SHP77 treated with DMSO at 0.1 percent for 48 hours (cell line): Measurements from ENCODE around the gene TRAIP.
A peak's percentile ranks its signal among the peaks of the same experiment; 100 is the strongest.

Source experiments
- DNase-seq: peaks from one replicate; lab custom pipeline; 2025; lab: John Stamatoyannopoulos, UW

Gene TRAIP

DNA sequence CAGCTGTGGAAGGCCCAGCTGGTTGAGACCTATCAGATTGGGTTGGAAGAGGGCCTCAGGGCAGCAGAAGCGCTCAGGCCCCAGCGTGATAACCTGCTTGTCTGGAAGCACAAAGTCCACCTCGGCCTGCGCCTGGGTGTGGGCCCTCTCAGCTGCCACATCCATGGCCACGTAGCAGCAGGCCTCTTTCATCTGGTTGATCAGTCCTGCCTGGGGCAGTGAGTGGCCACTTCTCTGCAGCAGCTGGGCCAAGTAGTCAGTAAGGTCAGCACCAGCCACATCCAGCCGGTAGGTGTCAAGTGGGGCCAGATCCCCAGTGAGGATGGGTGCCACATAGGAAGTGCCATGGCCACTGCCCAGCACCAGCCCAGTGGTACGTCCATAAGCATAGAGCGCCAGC lies 17.3 kb upstream of the TRAIP start:
- no peak for DNase-seq

DNA sequence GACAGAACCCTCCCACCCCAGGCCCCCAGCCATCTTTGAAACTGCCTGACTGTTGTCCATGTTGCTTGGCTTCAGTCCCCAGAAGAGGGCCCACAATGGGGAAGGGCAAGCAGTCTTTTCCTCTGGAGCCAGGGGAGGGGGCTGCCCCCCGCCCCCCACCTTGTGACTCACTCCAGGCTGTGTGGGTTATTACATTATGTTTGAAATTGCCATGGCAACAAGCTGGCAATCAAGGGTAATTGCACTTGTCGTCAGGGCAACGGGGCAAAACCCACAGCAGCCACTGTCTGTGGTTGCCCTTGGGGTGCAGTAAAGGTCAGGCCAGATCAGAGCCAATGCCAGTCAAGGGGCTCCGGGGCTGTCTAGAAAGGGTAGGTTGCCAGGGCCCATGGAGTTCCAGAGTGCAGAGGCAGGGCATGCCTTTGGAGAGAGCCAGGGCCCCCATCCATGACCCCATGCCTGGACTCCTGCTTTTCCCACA lies 16.5 kb upstream of the TRAIP start:
- no peak for DNase-seq

DNA sequence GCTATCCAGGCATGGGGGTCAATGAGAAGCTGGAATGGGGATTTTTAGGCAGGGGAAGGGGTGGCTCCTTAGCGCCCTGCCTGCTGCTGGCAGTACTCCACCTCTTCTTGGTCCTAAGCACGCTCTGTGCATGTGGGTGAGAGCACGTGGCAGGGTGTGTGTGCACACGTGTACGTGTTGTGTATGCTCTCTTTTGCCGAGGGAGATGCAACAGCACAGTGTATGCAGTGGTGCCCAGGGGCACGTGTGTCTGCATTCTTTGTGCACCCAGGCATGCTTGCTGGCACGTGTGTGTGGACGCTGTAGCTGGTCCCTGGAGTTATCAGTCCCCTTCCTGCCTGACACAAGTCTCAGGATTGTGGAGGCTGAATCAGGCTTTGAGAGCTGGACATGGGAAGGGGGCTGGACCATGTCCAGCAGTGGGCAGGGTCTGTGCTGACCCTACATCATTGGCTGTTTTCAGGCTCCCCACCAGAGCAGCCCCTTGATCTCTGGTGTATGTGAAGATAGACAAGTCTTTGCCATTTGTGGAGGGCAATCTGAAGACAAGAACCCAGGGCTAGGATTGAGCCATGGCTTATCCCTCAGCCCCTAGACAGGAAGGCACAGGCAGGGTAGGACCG lies 15.3 kb upstream of the TRAIP start:
- no peak for DNase-seq

- DNase-seq = no peak
Observed at GRCh38 chr3:49869525-49870126, 13.3 kb upstream of the TRAIP start, which contains the start of gene CAMKV. Gene CAMKV (minus strand): TSS chr3:49869906. CDS start chr3:49862388, 7,518 bp downstream.

GRCh38 chr3:49868862-49869466 lies 12.6 kb upstream of the TRAIP start:
- DNase-seq = no peak

GRCh38 chr3:49867871-49868321 lies 11.5 kb upstream of the TRAIP start:
- DNase-seq = no peak

DNA sequence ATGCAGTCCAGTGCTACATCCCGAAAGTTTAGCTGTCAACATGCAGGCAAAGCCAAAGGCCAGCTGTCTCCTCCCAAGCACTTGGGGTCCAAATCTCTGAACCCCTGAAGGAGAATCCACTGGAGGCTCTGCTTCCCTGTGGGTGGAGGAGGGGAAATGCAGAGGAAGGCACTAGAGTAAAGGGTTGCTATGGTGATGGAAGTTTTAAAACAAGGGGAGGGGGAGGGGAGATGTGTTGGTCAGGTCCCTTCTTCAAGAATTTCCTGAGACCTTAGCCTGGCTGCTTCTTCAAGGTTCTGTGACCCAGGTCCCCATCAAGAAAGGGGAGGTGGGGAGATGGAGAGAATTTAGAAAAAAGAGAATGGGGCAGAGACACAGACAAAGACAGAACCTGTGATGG lies 11.0 kb upstream of the TRAIP start:
- DNase-seq = no peak

DNA sequence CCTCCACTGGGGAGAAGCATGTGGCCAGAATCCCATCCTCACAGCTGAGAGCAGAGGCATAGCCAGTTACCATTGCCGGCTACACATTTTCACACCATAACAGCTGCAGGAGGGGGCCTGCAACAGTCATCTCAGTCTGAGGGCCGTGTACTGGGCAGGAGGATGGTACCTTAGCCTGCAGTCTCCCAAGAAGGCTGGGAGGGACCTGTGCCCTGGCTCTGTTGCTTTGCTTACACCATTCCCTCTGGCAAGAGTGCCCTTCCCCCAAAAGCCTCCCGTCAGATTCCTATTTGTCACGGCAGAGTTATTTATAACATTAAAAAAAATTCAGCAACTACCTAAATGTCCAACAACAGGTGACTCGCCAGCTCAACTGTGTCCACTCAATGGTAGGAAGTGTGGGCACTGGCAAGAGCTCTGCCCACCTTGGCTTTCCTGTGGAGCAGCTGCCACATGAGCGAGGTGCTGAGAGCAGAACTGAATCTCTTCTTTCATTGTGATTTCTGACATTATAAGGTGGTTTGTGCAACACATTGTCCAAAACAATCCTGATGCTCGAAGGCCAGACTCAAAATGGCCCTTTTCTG lies 8.9 kb upstream of the TRAIP start:
- no peak for DNase-seq

DNA sequence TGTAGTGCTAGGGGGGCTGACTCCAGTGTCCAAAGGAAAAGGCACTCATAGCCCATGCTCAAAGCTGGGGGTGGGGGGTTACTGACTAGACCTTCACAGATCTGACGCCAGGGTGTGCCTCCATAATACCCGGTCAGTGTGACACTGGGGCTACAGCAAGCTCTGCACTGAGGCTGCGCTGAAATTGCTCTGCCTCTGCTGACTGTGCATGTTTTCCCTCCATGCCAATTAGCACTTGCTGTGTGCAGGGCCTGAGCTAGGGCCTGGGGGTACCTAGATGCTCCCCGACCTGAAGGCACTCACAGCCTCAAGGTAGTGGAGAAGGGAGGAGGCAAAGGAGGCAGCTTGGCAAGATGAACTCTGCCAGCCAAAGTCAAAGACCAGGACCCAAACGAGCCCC lies 8.1 kb upstream of the TRAIP start:
- DNase-seq = no peak

- no peak for DNase-seq
Observed at GRCh38 chr3:49859576-49860305, 3.4 kb upstream of the TRAIP start.

DNA sequence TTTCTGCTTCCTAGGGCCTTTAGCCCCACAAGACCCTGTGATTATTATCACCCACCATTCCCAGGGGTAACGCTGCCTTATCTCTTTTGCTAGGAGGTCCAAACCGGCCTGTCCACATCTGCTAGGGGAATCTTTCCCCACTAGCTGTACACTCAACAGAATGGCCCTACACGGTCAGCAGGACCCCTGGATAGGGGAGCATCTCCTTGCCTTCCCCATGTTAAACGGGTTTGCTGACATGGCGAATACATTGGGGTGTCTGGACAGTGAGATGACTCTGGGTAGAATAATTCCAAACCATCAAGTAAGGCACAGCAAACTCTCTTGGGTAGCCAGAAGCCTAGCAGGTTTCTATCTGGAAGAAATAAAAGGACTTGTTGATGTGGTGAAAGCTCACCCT lies 702 bp downstream of the TRAIP start:
- DNase-seq = no peak

DNA sequence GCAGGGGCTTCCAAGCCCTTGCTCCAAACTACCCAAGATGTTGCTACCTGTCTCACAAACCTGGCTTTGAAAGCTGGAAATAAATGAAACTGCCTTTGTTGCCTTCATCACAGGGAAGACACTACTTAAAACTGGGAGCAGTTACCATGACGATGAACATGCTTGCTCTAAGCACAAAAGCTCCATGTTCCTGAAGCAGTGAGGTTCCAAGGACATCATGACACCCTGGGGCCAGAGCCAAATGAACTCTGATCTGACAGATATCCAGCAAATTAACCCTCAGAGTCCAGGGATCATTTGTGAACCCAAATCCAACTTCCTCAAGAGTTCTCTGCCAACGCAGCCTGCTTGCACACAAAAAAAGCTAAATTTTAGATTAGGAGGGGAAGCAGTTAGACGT lies 10.7 kb downstream of the TRAIP start:
- no peak for DNase-seq

DNA sequence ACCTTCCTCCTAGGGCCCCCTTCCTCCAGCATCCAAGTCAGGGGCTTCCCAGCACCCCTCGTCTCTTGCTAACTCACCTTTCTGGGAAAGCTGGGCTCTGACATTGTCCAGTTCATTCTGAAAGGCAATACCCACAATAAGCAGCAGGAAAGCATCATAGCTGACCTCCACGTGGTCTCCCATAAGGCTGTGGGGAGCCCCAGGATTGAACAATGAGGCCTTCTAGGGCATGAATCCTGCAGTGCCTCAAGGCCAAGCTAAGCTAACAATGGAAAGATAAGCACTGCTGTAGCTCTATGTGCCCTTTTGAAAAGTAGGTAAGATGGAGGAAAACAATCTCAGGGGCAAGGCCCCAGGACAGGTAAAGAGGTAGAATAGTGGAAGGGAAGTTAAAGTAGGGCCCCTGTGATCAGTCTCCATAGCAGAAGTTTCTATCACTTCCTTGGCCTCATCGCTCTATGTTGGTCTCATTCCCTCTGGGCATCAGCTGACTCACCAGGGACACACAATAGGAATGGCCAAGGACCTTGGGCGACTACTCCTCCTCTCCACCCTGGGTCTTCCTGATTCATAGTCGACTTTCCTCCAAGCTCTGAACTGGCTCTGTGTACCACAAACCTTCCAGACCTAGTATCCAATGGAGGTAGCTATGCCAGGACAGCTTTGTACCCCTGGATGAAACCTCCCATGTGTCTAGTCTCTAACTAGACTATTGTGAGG lies 11.7 kb downstream of the TRAIP start:
- DNase-seq = no peak

- DNase-seq = no peak
Observed at GRCh38 chr3:49842843-49843517, 13.4 kb downstream of the TRAIP start.

GRCh38 chr3:49841806-49842205 lies 14.6 kb downstream of the TRAIP start:
- no peak for DNase-seq

- peak; percentile 3 for DNase-seq
Observed at GRCh38 chr3:49841126-49841696, 15.2 kb downstream of the TRAIP start.

GRCh38 chr3:49840388-49840787 lies 16.0 kb downstream of the TRAIP start:
- DNase-seq = no peak

DNA sequence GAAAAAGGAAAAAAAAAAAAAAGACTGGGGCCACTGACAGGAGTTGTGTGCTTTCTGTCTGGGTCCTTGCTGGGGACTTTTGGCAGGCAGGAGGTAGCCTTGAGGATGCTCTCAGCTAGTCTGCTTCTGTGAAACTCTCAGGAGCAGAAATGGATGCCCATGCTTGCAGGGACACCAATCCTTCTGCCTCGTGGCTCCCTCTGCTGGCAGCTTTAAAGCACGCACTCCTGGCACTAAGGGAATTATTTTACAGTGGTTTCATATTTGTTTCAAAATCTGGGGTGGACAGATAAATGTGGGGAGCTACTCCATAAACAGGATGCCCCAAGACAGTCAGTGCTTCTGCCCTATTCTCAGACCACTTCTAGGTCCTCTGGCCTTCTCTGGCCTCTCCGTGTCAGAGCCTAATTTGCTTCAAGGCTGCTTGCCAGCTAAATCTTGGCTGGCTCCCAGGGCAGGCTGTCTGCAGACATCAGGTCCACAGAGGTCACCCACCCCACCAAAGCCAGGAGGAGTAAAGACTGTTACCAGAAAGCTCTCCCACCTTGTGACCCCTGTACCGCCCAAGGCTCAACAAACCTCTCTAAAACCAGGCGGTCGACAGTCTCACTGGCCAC lies 17.1 kb downstream of the TRAIP start:
- peak; percentile 22 for DNase-seq

- no peak for DNase-seq
Observed at GRCh38 chr3:49831341-49831740, 25.0 kb downstream of the TRAIP start.

GRCh38 chr3:49826016-49826415 lies 30.3 kb downstream of the TRAIP start:
- DNase-seq = no peak
